Measurements from ENCODE around the gene JUP.

The JUP gene

GRCh38 chr17:41763327-41763726 is 23.2 kb downstream of the JUP start:
- TF ChIP-seq, protein P1, sequence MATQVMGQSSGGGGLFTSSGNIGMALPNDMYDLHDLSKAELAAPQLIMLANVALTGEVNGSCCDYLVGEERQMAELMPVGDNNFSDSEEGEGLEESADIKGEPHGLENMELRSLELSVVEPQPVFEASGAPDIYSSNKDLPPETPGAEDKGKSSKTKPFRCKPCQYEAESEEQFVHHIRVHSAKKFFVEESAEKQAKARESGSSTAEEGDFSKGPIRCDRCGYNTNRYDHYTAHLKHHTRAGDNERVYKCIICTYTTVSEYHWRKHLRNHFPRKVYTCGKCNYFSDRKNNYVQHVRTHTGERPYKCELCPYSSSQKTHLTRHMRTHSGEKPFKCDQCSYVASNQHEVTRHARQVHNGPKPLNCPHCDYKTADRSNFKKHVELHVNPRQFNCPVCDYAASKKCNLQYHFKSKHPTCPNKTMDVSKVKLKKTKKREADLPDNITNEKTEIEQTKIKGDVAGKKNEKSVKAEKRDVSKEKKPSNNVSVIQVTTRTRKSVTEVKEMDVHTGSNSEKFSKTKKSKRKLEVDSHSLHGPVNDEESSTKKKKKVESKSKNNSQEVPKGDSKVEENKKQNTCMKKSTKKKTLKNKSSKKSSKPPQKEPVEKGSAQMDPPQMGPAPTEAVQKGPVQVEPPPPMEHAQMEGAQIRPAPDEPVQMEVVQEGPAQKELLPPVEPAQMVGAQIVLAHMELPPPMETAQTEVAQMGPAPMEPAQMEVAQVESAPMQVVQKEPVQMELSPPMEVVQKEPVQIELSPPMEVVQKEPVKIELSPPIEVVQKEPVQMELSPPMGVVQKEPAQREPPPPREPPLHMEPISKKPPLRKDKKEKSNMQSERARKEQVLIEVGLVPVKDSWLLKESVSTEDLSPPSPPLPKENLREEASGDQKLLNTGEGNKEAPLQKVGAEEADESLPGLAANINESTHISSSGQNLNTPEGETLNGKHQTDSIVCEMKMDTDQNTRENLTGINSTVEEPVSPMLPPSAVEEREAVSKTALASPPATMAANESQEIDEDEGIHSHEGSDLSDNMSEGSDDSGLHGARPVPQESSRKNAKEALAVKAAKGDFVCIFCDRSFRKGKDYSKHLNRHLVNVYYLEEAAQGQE (IDR thresholded peaks at IDR 0.05; ENCODE audit: insufficient read depth in 1 of 2, low read depth in 2 of 2, low read length in 2 of 2), result no peak
- no peak for TF ChIP-seq TAF1 (IDR thresholded peaks at IDR 0.05; ENCODE audit: borderline replicate concordance, insufficient read depth, low read length)
- TF ChIP-seq POLR2AphosphoS5 (IDR thresholded peaks at IDR 0.05; ENCODE audit: low read depth, low read length), result no peak
- TF ChIP-seq SIN3A (IDR thresholded peaks at IDR 0.05; ENCODE audit: borderline replicate concordance, insufficient read depth, low read length), result no peak
- TF ChIP-seq FOXP2 (optimal IDR thresholded peaks at IDR 0.05; ENCODE audit: borderline replicate concordance, extremely low read depth, extremely low read length, insufficient read depth), result no peak

DNA sequence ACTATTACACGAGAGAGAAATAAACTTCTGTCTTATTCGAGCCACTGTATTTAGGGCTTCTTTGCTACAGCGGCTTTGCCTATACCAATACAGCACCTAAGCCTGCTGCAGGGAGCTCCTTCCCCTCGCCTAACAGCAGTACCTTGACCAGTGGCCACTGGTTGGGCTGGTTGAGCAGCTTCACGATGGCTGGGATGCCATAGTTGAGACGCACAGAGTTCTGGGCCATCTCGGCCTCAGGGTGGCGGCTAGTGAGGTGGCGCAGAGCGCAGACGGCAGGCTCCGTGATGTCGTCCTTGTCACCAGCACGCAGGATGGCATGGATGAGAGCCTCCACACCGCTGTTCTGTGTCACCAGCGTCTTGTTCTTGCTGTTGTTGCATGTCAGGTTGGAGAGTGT is 23.7 kb downstream of the JUP start:
- no peak for TF ChIP-seq FOXP2 (optimal IDR thresholded peaks at IDR 0.05; ENCODE audit: borderline replicate concordance, extremely low read depth, extremely low read length, insufficient read depth)
- TF ChIP-seq POLR2AphosphoS5 (IDR thresholded peaks at IDR 0.05; ENCODE audit: low read depth, low read length), result no peak
- TF ChIP-seq, protein P1 (IDR thresholded peaks at IDR 0.05; ENCODE audit: insufficient read depth in 1 of 2, low read depth in 2 of 2, low read length in 2 of 2), result no peak
- no peak for TF ChIP-seq TAF1 (IDR thresholded peaks at IDR 0.05; ENCODE audit: borderline replicate concordance, insufficient read depth, low read length)
- no peak for TF ChIP-seq SIN3A (IDR thresholded peaks at IDR 0.05; ENCODE audit: borderline replicate concordance, insufficient read depth, low read length)

- TF ChIP-seq POLR2AphosphoS5 (IDR thresholded peaks at IDR 0.05; ENCODE audit: low read depth, low read length) (no peak), TAF1 (IDR thresholded peaks at IDR 0.05; ENCODE audit: borderline replicate concordance, insufficient read depth, low read length) (no peak), SIN3A (IDR thresholded peaks at IDR 0.05; ENCODE audit: borderline replicate concordance, insufficient read depth, low read length) (no peak), FOXP2 (optimal IDR thresholded peaks at IDR 0.05; ENCODE audit: borderline replicate concordance, extremely low read depth, extremely low read length, insufficient read depth) (no peak)
- TF ChIP-seq, protein P1 (IDR thresholded peaks at IDR 0.05; ENCODE audit: insufficient read depth in 1 of 2, low read depth in 2 of 2, low read length in 2 of 2), result no peak
These were observed 24.1 kb downstream of the JUP start for GRCh38 chr17:41762391-41762790.

GRCh38 chr17:41760878-41761277 is 25.6 kb downstream of the JUP start:
- TF ChIP-seq SIN3A (IDR thresholded peaks at IDR 0.05; ENCODE audit: borderline replicate concordance, insufficient read depth, low read length) (no peak), TAF1 (IDR thresholded peaks at IDR 0.05; ENCODE audit: borderline replicate concordance, insufficient read depth, low read length) (no peak), POLR2AphosphoS5 (IDR thresholded peaks at IDR 0.05; ENCODE audit: low read depth, low read length) (no peak)

DNA sequence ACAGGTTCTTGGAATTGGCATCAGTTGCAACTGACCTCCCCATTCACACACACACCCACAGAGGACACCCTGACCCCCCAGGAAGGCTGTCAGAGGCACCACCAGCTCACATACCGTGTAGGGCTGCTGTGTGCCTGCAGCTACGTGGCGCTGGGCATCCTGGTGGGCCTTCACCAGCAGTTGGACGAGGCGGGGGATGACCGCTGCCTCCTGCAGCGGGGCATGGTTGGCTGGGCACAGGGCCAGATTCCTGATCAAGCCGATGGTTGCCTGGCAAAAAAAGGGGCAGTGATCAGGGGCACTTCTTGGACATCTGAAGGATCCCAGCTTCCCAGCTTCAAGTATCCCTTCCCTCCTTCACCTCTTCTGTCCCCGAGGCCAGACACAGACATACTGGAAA is 27.9 kb downstream of the JUP start:
- TF ChIP-seq TAF1 (IDR thresholded peaks at IDR 0.05; ENCODE audit: borderline replicate concordance, insufficient read depth, low read length), result no peak
- no peak for TF ChIP-seq SIN3A (IDR thresholded peaks at IDR 0.05; ENCODE audit: borderline replicate concordance, insufficient read depth, low read length)
- TF ChIP-seq, protein P1 (IDR thresholded peaks at IDR 0.05; ENCODE audit: insufficient read depth in 1 of 2, low read depth in 2 of 2, low read length in 2 of 2), result no peak
- TF ChIP-seq POLR2AphosphoS5 (IDR thresholded peaks at IDR 0.05; ENCODE audit: low read depth, low read length), result no peak
- no peak for TF ChIP-seq FOXP2 (optimal IDR thresholded peaks at IDR 0.05; ENCODE audit: borderline replicate concordance, extremely low read depth, extremely low read length, insufficient read depth)

Measured in PFSK-1 (cell line).